GM12878 (cell line): ENCODE results near the gene SNAI3. TPM values are rescaled to one million over a fixed set of nuclear protein-coding genes. Genes with fewer than 3 reads are reported as not detected.

Source experiments
- ATAC-seq: fragments of 200-7000 bp; cut with Tn5 transposase; 3 replicates; pipeline ENCODE4 v1.9.1; 2020; ENCODE audit warnings: mild to moderate bottlenecking, moderate library complexity
- BruUV-seq: library from RNA; stranded (reverse); fragments of 400-500 nt; replicated peaks from 2 replicates; lab custom pipeline; 2021; lab: Mats Ljungman, UMichigan
- CTCF ChIA-PET: fragments of 300-600 bp; sonication (Branson Sonifier 250); formaldehyde crosslinking; extraction: SDS; loops from one replicate; lab custom pipeline; 2021; ENCODE audit warnings: inconsistent platforms; lab: Yijun Ruan, JAX
- POLR2A ChIA-PET: fragments of 350-600 bp; formaldehyde crosslinking; extraction: SDS; loops from one replicate; lab custom pipeline; 2021; ENCODE audit warnings: inconsistent platforms; lab: Charles Lee
- RAD21 ChIA-PET: fragments of 300-600 bp; sonication (Branson Sonifier 250); formaldehyde crosslinking; loops from one replicate; lab custom pipeline; 2023; ENCODE audit warnings: antibody characterized with exemption; ENCODE audit not compliant: unreplicated experiment; lab: Charles Lee
- SMC1A ChIA-PET: fragments of 300-600 bp; sonication (Branson Sonifier 250); formaldehyde crosslinking; loops from one replicate; lab custom pipeline; 2023; ENCODE audit not compliant: unreplicated experiment, uncharacterized antibody; lab: Charles Lee
- DNase-seq: peaks from one replicate; pipeline ENCODE4 v3.0.0-alpha.2; 2011; ENCODE audit warnings: low read depth, low spot score
- FAIRE-seq: peaks from 3 replicates; lab custom pipeline; 2011; peaks lifted over from hg19 to GRCh38; lab: Jason Lieb, UNC
- H2AFZ ChIP-seq: 2 replicates; pipeline ENCODE4 v1.6.0; 2011; ENCODE audit warnings: low read depth, low read length, control low read depth; ENCODE audit not compliant: control insufficient read depth
- H3K27ac ChIP-seq: 2 replicates; pipeline ENCODE4 v1.5.1; 2011; ENCODE audit warnings: control low read depth; ENCODE audit not compliant: control insufficient read depth, insufficient read depth
- H3K27me3 ChIP-seq, 2 experiments: replicated peaks in 1 of 2; 2 replicates each; pipeline versions ENCODE4 v1.6.0 to v1.6.1; 2011; ENCODE audit warnings: low read length in 1 of 2; ENCODE audit not compliant: control insufficient read depth in 2 of 2, insufficient read depth in 2 of 2
- H3K36me3 ChIP-seq, 2 experiments: 2 replicates each; pipeline ENCODE4 v1.5.1; 2011; ENCODE audit warnings: low read length in 1 of 2; ENCODE audit not compliant: control insufficient read depth in 2 of 2, insufficient read depth in 2 of 2
- H3K4me1 ChIP-seq: 2 replicates; pipeline ENCODE4 v1.6.1; 2011; ENCODE audit warnings: mild to moderate bottlenecking, low read length, moderate library complexity, mixed read lengths; ENCODE audit not compliant: control insufficient read depth, insufficient read depth
- H3K4me2 ChIP-seq: 2 replicates; pipeline ENCODE4 v1.6.0; 2011; ENCODE audit warnings: control low read depth; ENCODE audit not compliant: control insufficient read depth, insufficient read depth
- H3K4me3 ChIP-seq: fragments of 200-600 bp; sonication (generic); 2 replicates; pipeline ENCODE4 v1.5.1; 2016
- H3K79me2 ChIP-seq: 2 replicates; pipeline ENCODE4 v1.6.0; 2011; ENCODE audit warnings: low read length; ENCODE audit not compliant: control insufficient read depth, insufficient read depth
- H3K9ac ChIP-seq: 2 replicates; pipeline ENCODE4 v1.8.0; 2011; ENCODE audit warnings: low read length, control low read depth, mixed read lengths; ENCODE audit not compliant: control insufficient read depth, insufficient read depth
- H3K9me3 ChIP-seq: replicated peaks from 3 replicates; pipeline ENCODE4 v1.5.1; 2011; ENCODE audit warnings: mild to moderate bottlenecking, low read length; ENCODE audit not compliant: control insufficient read depth, insufficient read depth
- H4K20me1 ChIP-seq: 2 replicates; pipeline ENCODE4 v1.6.0; 2011; ENCODE audit not compliant: control insufficient read depth, insufficient read depth
- ATF7 ChIP-seq: fragments of 450-650 bp; IDR thresholded peaks from 2 replicates; pipeline ENCODE4 v1.6.1; 2016; ENCODE audit warnings: low read depth, mild to moderate bottlenecking
- CBX5 ChIP-seq: sonication (generic); IDR thresholded peaks from 2 replicates; pipeline ENCODE4 v1.6.1; 2016; ENCODE audit warnings: low read depth, moderate library complexity, mild to moderate bottlenecking, inconsistent platforms
- MLLT1 ChIP-seq: fragments of 450-650 bp; IDR thresholded peaks from 2 replicates; pipeline ENCODE4 v1.6.1; 2016; ENCODE audit warnings: mild to moderate bottlenecking
- NFXL1 ChIP-seq: fragments of 450-650 bp; IDR thresholded peaks from 2 replicates; pipeline ENCODE4 v1.6.1; 2017; ENCODE audit warnings: antibody characterized with exemption, mild to moderate bottlenecking, borderline replicate concordance
- POLR2AphosphoS2 ChIP-seq: IDR thresholded peaks from 2 replicates; pipeline ENCODE4 v1.6.1; 2011; ENCODE audit warnings: low read depth, mild to moderate bottlenecking, low read length, improper control_type of control experiment, moderate library complexity
- RUNX3 ChIP-seq: IDR thresholded peaks from 2 replicates; pipeline ENCODE4 v1.6.1; 2012; ENCODE audit warnings: low read length, inconsistent platforms
- SREBF2 ChIP-seq: IDR thresholded peaks from 2 replicates; pipeline ENCODE4 v1.6.1; 2012; ENCODE audit warnings: mild to moderate bottlenecking, low read length
- TCF3 ChIP-seq: IDR thresholded peaks from 2 replicates; pipeline ENCODE4 v1.6.1; 2012; ENCODE audit warnings: low read depth, mild to moderate bottlenecking, low read length, borderline replicate concordance; ENCODE audit not compliant: insufficient read depth
- WGBS: methylation state at CpG from one replicate; pipeline ENCODE4 v1.1.6; 2016; ENCODE audit warnings: low lambda C conversion rate; ENCODE audit not compliant: insufficient replicate concordance, insufficient coverage; ENCODE audit errors: missing lambda C conversion rate; 5-methylcytosine and 5-hydroxymethylcytosine counted together
- in situ Hi-C: fragments of 300-500 bp; cut with MboI; formaldehyde crosslinking; loops from 9 replicates; pipeline ENCODE4 v1.14.3; 2018; ENCODE audit warnings: mixed read lengths
- intact Hi-C: fragments of 100-400 bp; cut with micrococcal nuclease; formaldehyde crosslinking; loops from one replicate; pipeline ENCODE4 v1.14.2; 2022; ENCODE audit not compliant: unreplicated experiment
- polyA plus RNA-seq, 11 experiments: library from polyadenylated mRNA; depleted of rRNA in 4 of 11; unstranded in 6 of 11; stranded (reverse) in 5 of 11; fragments of >200 nt; fragmentation: Nextera tagmentation in 4 of 11; fragmentation: Illumina TruSeq in 1 of 11; extraction: Ambion mirVana in 4 of 11; extraction: Trizol in 1 of 11; gene quantifications; 1 replicate in 1 of 11; 2 replicates in 10 of 11; pipeline versions ENCODE4 v1.2.1 to v1.2.3, GENCODE V29; 2011 to 2016; ENCODE audit warnings: inconsistent platforms in 2 of 11, missing spikeins in 2 of 11, low read depth in 1 of 11
- total RNA-seq, 4 experiments: library from RNA; depleted of rRNA in 3 of 4; stranded (reverse); fragments of >200 nt in 3 of 4; fragmentation: Illumina TruSeq in 1 of 4; extraction: Trizol in 1 of 4; gene quantifications; 2 replicates each; pipeline versions ENCODE4 v1.2.1 to v1.2.3, GENCODE V29; 2013 to 2021

The SNAI3 gene
- total and polyA plus RNA-seq, 10 of the 15 experiments (the other 5 are each of a cell fraction or from before 2014, with no cell fraction given) = 0.21 to 7.4 (median 3.0) TPM

DNA sequence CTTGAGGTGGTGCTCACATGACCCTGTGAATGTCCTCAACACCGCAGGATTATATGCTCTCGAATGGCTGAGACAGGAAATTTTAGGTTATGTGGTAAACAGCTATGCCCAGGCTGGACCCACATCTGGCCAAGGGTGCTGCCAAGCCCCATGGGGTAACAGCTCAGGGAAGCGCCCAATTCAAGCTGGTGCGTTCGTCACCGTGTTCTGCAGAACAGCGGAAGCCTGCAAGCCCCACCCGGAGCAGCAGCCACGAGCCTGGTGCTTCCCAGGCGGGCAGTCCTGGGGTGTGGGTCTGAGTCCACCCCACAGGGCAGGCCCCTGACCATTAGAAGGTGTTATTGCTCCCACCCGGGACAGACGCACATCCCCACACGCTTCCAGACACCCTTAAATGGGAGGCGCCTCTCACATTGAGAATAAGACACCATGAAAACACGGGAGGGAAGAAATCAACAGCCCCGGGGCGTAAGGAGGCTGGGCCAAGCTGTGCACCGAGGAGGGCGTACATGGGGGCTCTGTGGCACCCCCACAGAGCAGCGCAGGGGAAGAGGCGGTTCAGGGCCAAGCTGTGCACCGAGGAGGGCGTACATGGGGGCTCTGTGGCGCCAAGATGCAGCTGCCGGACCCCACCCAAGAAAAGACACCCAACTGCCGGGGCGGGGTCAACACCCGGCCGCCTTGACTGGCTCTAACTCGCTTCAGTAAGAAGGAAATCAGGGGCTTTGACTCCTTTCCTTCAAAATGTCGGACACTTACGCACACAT, 32.5 kb downstream of the SNAI3 start:
- WGBS = 90% methylated on average over 32 of the region's 32 CpGs
- Histone ChIP-seq H4K20me1 (no peaks in the 10 kb centered on the region; the same call in 1 of the 2 replicates), H3K4me1 (peaks cover 16% of the 10 kb centered on the region), H3K4me3 (no peak overlapping the region), H3K4me2 (no peak overlapping the region), H3K79me2 (peaks cover 27% of the 10 kb centered on the region), H3K9me3 (no peaks in the 10 kb centered on the region), H3K36me3 (peaks cover 6 to 19% of the 10 kb centered on the region in 2 experiments), H3K9ac (no peak overlapping the region), H3K27ac (no peak overlapping the region), H3K27me3 (no peaks in the 10 kb centered on the region), H2AFZ (no peak overlapping the region)
- no peak for TF ChIP-seq POLR2AphosphoS2
- TF ChIP-seq RUNX3 = no peak
- no peak for TF ChIP-seq MLLT1
- TF ChIP-seq TCF3 = no peak
- TF ChIP-seq NFXL1 = no peak
- TF ChIP-seq SREBF2 = no peak
- no peak for TF ChIP-seq ATF7
- TF ChIP-seq CBX5 = no peak
- no TSS peak for BruUV-seq
- FAIRE-seq (no peak), DNase-seq (no peak), ATAC-seq (no peak)
- RAD21 ChIA-PET = no interaction called here
- SMC1A ChIA-PET = no interaction called here
- POLR2A ChIA-PET = interaction anchor here (0.7 kb wide), 1 partner anchor 9 kb away, joined by 3 read pairs; the partner anchor contains the start of gene MVD
- in situ Hi-C loops = no loop called here
- CTCF ChIA-PET = no interaction called here
- intact Hi-C loops = loop anchor here (5.0 kb wide), 1 partner anchor 159 kb away; the partner anchor contains the start of gene APRT
